Keratinocyte (primary cell): ENCODE results near the gene GPR158. TPM values are rescaled to one million over a fixed set of nuclear protein-coding genes. Genes with fewer than 3 reads are reported as not detected.

Experiments used
- DNase-seq: peaks from one replicate; pipeline ENCODE4 v3.0.0-alpha.2; 2011; ENCODE audit warnings: low read depth, missing footprints, low spot score
- FAIRE-seq: peaks from 2 replicates; lab custom pipeline; 2011; peaks lifted over from hg19 to GRCh38; lab: Jason Lieb, UNC
- H2AFZ ChIP-seq: 2 replicates; pipeline ENCODE4 v1.6.0; 2012; ENCODE audit warnings: low read length, control low read depth, inconsistent platforms; ENCODE audit not compliant: control insufficient read depth
- H3K27ac ChIP-seq: 2 replicates; pipeline ENCODE4 v1.5.1; 2011; ENCODE audit warnings: low read length; ENCODE audit not compliant: control insufficient read depth, insufficient read depth
- H3K27me3 ChIP-seq: 3 replicates; pipeline ENCODE4 v1.6.0; 2011; ENCODE audit warnings: low read length; ENCODE audit not compliant: control insufficient read depth, insufficient read depth; ENCODE audit errors: extremely low read depth
- H3K36me3 ChIP-seq, 2 experiments: 2 replicates in 1 of 2; 3 replicates in 1 of 2; pipeline ENCODE4 v1.5.1; 2011; ENCODE audit warnings: low read length in 2 of 2, mild to moderate bottlenecking in 1 of 2; ENCODE audit not compliant: control insufficient read depth in 2 of 2, insufficient read depth in 2 of 2; ENCODE audit errors: extremely low read depth in 1 of 2
- H3K4me1 ChIP-seq: 3 replicates; pipeline ENCODE4 v1.5.1; 2011; ENCODE audit warnings: low read length; ENCODE audit not compliant: control insufficient read depth, insufficient read depth; ENCODE audit errors: extremely low read depth
- H3K4me2 ChIP-seq: 3 replicates; pipeline ENCODE4 v1.6.0; 2011; ENCODE audit warnings: low read depth, low read length; ENCODE audit not compliant: control insufficient read depth, insufficient read depth; ENCODE audit errors: extremely low read depth
- H3K4me3 ChIP-seq, 3 experiments: fragments of 200-600 bp in 1 of 3; sonication (generic) in 1 of 3; 2 replicates in 2 of 3; 3 replicates in 1 of 3; pipeline ENCODE4 v1.5.1; 2011 to 2016; ENCODE audit warnings: low read length in 3 of 3, mild to moderate bottlenecking in 3 of 3, control low read depth in 2 of 3, inconsistent platforms in 1 of 3, low read depth in 1 of 3, mixed read lengths in 1 of 3, mixed run types in 1 of 3, moderate library complexity in 1 of 3; ENCODE audit not compliant: control insufficient read depth in 2 of 3, insufficient read depth in 2 of 3; ENCODE audit errors: extremely low read depth in 1 of 3
- H3K79me2 ChIP-seq: 2 replicates; pipeline ENCODE4 v1.6.0; 2012; ENCODE audit warnings: low read length; ENCODE audit not compliant: control insufficient read depth, insufficient read depth
- H3K9ac ChIP-seq: 3 replicates; pipeline ENCODE4 v1.6.0; 2011; ENCODE audit warnings: low read length; ENCODE audit not compliant: control insufficient read depth, insufficient read depth; ENCODE audit errors: extremely low read depth
- H3K9me1 ChIP-seq: 3 replicates; pipeline ENCODE4 v1.6.0; 2011; ENCODE audit warnings: low read length; ENCODE audit not compliant: control insufficient read depth, insufficient read depth; ENCODE audit errors: extremely low read depth
- H3K9me3 ChIP-seq: 2 replicates; pipeline ENCODE4 v1.5.1; 2012; ENCODE audit warnings: low read depth, low read length; ENCODE audit not compliant: control insufficient read depth
- H4K20me1 ChIP-seq: 3 replicates; pipeline ENCODE4 v1.6.0; 2011; ENCODE audit warnings: low read length; ENCODE audit not compliant: control insufficient read depth, insufficient read depth; ENCODE audit errors: extremely low read depth
- CTCF ChIP-seq, 3 experiments: IDR thresholded peaks in 1 of 3; conservative IDR thresholded peaks in 1 of 3; optimal IDR thresholded peaks in 1 of 3; 2 replicates in 2 of 3; 3 replicates in 1 of 3; pipeline versions ENCODE3 to v1.5.1; 2011; ENCODE audit warnings: low read length in 3 of 3, mild to moderate bottlenecking in 3 of 3, moderate library complexity in 2 of 3, control low read depth in 1 of 3, inconsistent platforms in 1 of 3; ENCODE audit not compliant: insufficient read depth in 2 of 3; ENCODE audit errors: extremely low read depth in 1 of 3
- EZH2 ChIP-seq: IDR thresholded peaks from one replicate; pipeline ENCODE4 v1.6.1; 2012; ENCODE audit warnings: inconsistent platforms, mild to moderate bottlenecking, low read length, moderate library complexity
- dilution Hi-C: fragments of 300-500 bp; cut with MboI; formaldehyde crosslinking; loops from one replicate; pipeline ENCODE4 v1.7.0; 2020; ENCODE audit warnings: low sequenced_read_pairs; ENCODE audit not compliant: extremely low pct_ligation_motif_present
- polyA plus RNA-seq, 5 experiments: library from polyadenylated mRNA; depleted of rRNA in 3 of 5; stranded (reverse) in 3 of 5; stranded (forward) in 1 of 5; unstranded in 1 of 5; fragments of >200 nt; gene quantifications; 1 replicate in 1 of 5; 2 replicates in 3 of 5; 3 replicates in 1 of 5; pipeline versions ENCODE4 v1.2.1 to v1.2.3, GENCODE V29; 2011 to 2012; ENCODE audit warnings: missing spikeins in 2 of 5, low read depth in 1 of 5, low replicate concordance in 1 of 5

Gene GPR158
- polyA plus RNA-seq, 1 donor (not counting 4 experiments of a cell fraction or from before 2014, with no cell fraction given): not detected

GRCh38 chr10:25565570-25565969 lies 390.8 kb downstream of the GPR158 start:
- TF ChIP-seq CTCF (optimal IDR thresholded peaks at IDR 0.05 in 1 of 3, IDR thresholded peaks at IDR 0.05 in 1 of 3, conservative IDR thresholded peaks at IDR 0.05 in 1 of 3; ENCODE audit: extremely low read depth in 1 of 3, insufficient read depth in 2 of 3, low read length in 3 of 3) (no peak), EZH2 (no peak)
- Histone ChIP-seq H3K9me1 (no peaks in the 10 kb centered on the region), H3K36me3 (no peaks in the 10 kb centered on the region), H4K20me1 (no peaks in the 10 kb centered on the region), H3K79me2 (no peaks in the 10 kb centered on the region), H3K27me3 (no peaks in the 10 kb centered on the region), H3K4me1 (no peaks in the 10 kb centered on the region), H3K9ac (no peak overlapping the region), H3K4me3 (no peak overlapping the region), H2AFZ (no peak overlapping the region), H3K9me3 (no peaks in the 10 kb centered on the region), H3K27ac (no peak overlapping the region), H3K4me2 (no peak overlapping the region)
- DNase-seq (no peak), FAIRE-seq (no peak)
- dilution Hi-C loops: no loop called here

- no peak overlapping the region for H3K4me2 ChIP-seq
- no peak for DNase-seq
- H3K4me1 ChIP-seq: no peaks in the 10 kb centered on the region
- H3K9me3 ChIP-seq: no peaks in the 10 kb centered on the region
- H3K9me1 ChIP-seq: no peaks in the 10 kb centered on the region
- H3K4me3 ChIP-seq: no peak overlapping the region
- H2AFZ ChIP-seq: no peak overlapping the region
- no peaks in the 10 kb centered on the region for H4K20me1 ChIP-seq
- no peaks in the 10 kb centered on the region for H3K27me3 ChIP-seq
- TF ChIP-seq EZH2 (no peak), CTCF (optimal IDR thresholded peaks at IDR 0.05 in 1 of 3, IDR thresholded peaks at IDR 0.05 in 1 of 3, conservative IDR thresholded peaks at IDR 0.05 in 1 of 3; ENCODE audit: extremely low read depth in 1 of 3, insufficient read depth in 2 of 3, low read length in 3 of 3) (no peak)
- no peak overlapping the region for H3K9ac ChIP-seq
- no peaks in the 10 kb centered on the region for H3K79me2 ChIP-seq
- dilution Hi-C loops: no loop called here
- no peak for FAIRE-seq
- no peak overlapping the region for H3K27ac ChIP-seq
- H3K36me3 ChIP-seq: no peaks in the 10 kb centered on the region
Observed at GRCh38 chr10:25573316-25573715, 398.5 kb downstream of the GPR158 start.
